A549 (cell line): ENCODE results near the gene ACACA. TPM values are rescaled to one million over a fixed set of nuclear protein-coding genes. Genes with fewer than 3 reads are reported as not detected.

Source experiments
- ATAC-seq, 2 experiments: fragments of 200-7000 bp in 1 of 2; fragments of >200 bp in 1 of 2; cut with Nextera tagmentation in 1 of 2; cut with Tn5 transposase in 1 of 2; 3 replicates each; pipeline versions ENCODE4 v1.8.0 to v1.9.1; 2018 to 2020; ENCODE audit warnings: mild to moderate bottlenecking in 1 of 2, moderate library complexity in 1 of 2
- CTCF ChIA-PET: fragments of 300-600 bp; sonication (Branson Sonifier 250); formaldehyde crosslinking; extraction: SDS; loops from one replicate; lab custom pipeline; 2021; ENCODE audit warnings: antibody characterized with exemption, inconsistent platforms; lab: Yijun Ruan, JAX
- POLR2A ChIA-PET: fragments of 350-600 bp; formaldehyde crosslinking; extraction: SDS; loops from one replicate; lab custom pipeline; 2021; ENCODE audit warnings: antibody characterized with exemption, inconsistent platforms; lab: Yijun Ruan, JAX
- DNase-seq, 2 experiments: peaks; one replicate each; pipeline versions ENCODE4 v3.0.0 to v3.0.0-alpha.2; 2011 to 2016; ENCODE audit warnings: low read depth in 1 of 2, low spot score in 1 of 2
- FAIRE-seq: peaks from 2 replicates; lab custom pipeline; 2011; peaks lifted over from hg19 to GRCh38; lab: Jason Lieb, UNC
- H3K27ac ChIP-seq, 2 experiments: fragments of >200 bp; sonication (Bioruptor Twin); formaldehyde crosslinking; 3 replicates each; pipeline ENCODE4 v1.5.1; 2016 to 2017
- H3K4me1 ChIP-seq: fragments of >200 bp; sonication (Bioruptor Twin); formaldehyde crosslinking; 3 replicates; pipeline ENCODE4 v1.6.1; 2016
- H3K4me2 ChIP-seq: fragments of >200 bp; sonication (Bioruptor Twin); formaldehyde crosslinking; 3 replicates; pipeline ENCODE4 v1.6.1; 2016
- H3K4me3 ChIP-seq: fragments of >200 bp; sonication (Bioruptor Twin); formaldehyde crosslinking; 3 replicates; pipeline ENCODE4 v1.5.1; 2016
- H3K9me3 ChIP-seq: fragments of >200 bp; sonication (Bioruptor Twin); formaldehyde crosslinking; 3 replicates; pipeline ENCODE4 v1.6.1; 2016
- CBX2 ChIP-seq: fragments of 200-600 bp; sonication (generic); IDR thresholded peaks from 2 replicates; pipeline ENCODE4 v1.6.1; 2016; ENCODE audit warnings: low read depth, mild to moderate bottlenecking, borderline replicate concordance
- CBX8 ChIP-seq: fragments of 200-600 bp; sonication (generic); IDR thresholded peaks from 2 replicates; pipeline ENCODE4 v1.6.1; 2016
- CEBPB ChIP-seq, 2 experiments: fragments of >200 bp in 1 of 2; sonication (Bioruptor Twin) in 1 of 2; formaldehyde crosslinking in 1 of 2; IDR thresholded peaks; 2 replicates each; pipeline ENCODE4 v1.6.1; 2012 to 2016
- CHD2 ChIP-seq: fragments of 150-350 bp; IDR thresholded peaks from 2 replicates; pipeline ENCODE4 v1.6.1; 2014; ENCODE audit warnings: low read length; ENCODE audit not compliant: partially characterized antibody
- CHD4 ChIP-seq: fragments of 200-600 bp; sonication (generic); IDR thresholded peaks from 2 replicates; pipeline ENCODE4 v1.6.1; 2016; ENCODE audit warnings: antibody characterized with exemption, mild to moderate bottlenecking, borderline replicate concordance
- E2F6 ChIP-seq: IDR thresholded peaks from 2 replicates; pipeline ENCODE4 v1.6.1; 2012; ENCODE audit warnings: low read depth, borderline replicate concordance
- EHMT2 ChIP-seq: fragments of 200-600 bp; sonication (generic); IDR thresholded peaks from 2 replicates; pipeline ENCODE4 v1.6.1; 2016; ENCODE audit warnings: antibody characterized with exemption, low read depth, mild to moderate bottlenecking, moderate library complexity
- FOSB ChIP-seq: fragments of 250-450 bp; sonication (Bioruptor Pico); IDR thresholded peaks from 2 replicates; pipeline ENCODE4 v1.5.0; 2020; ENCODE audit warnings: mild to moderate bottlenecking, moderate library complexity
- FOSL2 ChIP-seq, 2 experiments: fragments of 450-650 bp in 1 of 2; fragments of >200 bp in 1 of 2; sonication (Bioruptor Twin) in 1 of 2; formaldehyde crosslinking; IDR thresholded peaks; 2 replicates each; pipeline versions ENCODE4 v1.5.0 to v1.6.1; 2016 to 2020; ENCODE audit warnings: mild to moderate bottlenecking in 1 of 2, moderate library complexity in 1 of 2
- GATA3 ChIP-seq: IDR thresholded peaks from 2 replicates; pipeline ENCODE4 v1.6.1; 2012; ENCODE audit warnings: borderline replicate concordance
- HDAC2 ChIP-seq: fragments of 200-600 bp; sonication (generic); IDR thresholded peaks from 2 replicates; pipeline ENCODE4 v1.6.1; 2016
- HOXA7 ChIP-seq: fragments of 250-450 bp; sonication (Bioruptor Pico); IDR thresholded peaks from 2 replicates; pipeline ENCODE4 v1.5.0; 2020; ENCODE audit warnings: mild to moderate bottlenecking, moderate library complexity
- HOXB5 ChIP-seq: fragments of 250-450 bp; sonication (Bioruptor Pico); IDR thresholded peaks from 2 replicates; pipeline ENCODE4 v1.5.0; 2020; ENCODE audit warnings: mild to moderate bottlenecking, moderate library complexity
- KDM1A ChIP-seq: fragments of 200-600 bp; sonication (generic); IDR thresholded peaks from 2 replicates; pipeline ENCODE4 v1.6.1; 2016; ENCODE audit warnings: low read depth, mild to moderate bottlenecking
- MAFK ChIP-seq: fragments of 450-650 bp; IDR thresholded peaks from 2 replicates; pipeline ENCODE4 v1.6.1; 2014; ENCODE audit not compliant: partially characterized antibody
- MAX ChIP-seq: IDR thresholded peaks from 2 replicates; pipeline ENCODE4 v1.6.1; 2012
- MAZ ChIP-seq: fragments of 150-350 bp; IDR thresholded peaks from 2 replicates; pipeline ENCODE4 v1.6.1; 2014; ENCODE audit warnings: antibody characterized with exemption, low read depth, low read length, borderline replicate concordance
- MYC ChIP-seq: IDR thresholded peaks from 2 replicates; pipeline ENCODE4 v1.6.1; 2012; ENCODE audit warnings: mild to moderate bottlenecking, inconsistent platforms, low read length, improper control_type of control experiment, borderline replicate concordance
- NR3C1 ChIP-seq: fragments of >200 bp; sonication (Bioruptor Twin); formaldehyde crosslinking; IDR thresholded peaks from 3 replicates; pipeline ENCODE4 v1.6.1; 2017
- PHF8 ChIP-seq: fragments of 200-600 bp; sonication (generic); IDR thresholded peaks from 2 replicates; pipeline ENCODE4 v1.6.1; 2016; ENCODE audit warnings: low read depth, mild to moderate bottlenecking, antibody characterized with exemption, moderate library complexity, borderline replicate concordance
- POLR2A ChIP-seq: IDR thresholded peaks from 2 replicates; pipeline ENCODE4 v1.6.1; 2012; ENCODE audit warnings: mild to moderate bottlenecking, low read length
- REST ChIP-seq: fragments of 200-600 bp; sonication (generic); IDR thresholded peaks from 2 replicates; pipeline ENCODE4 v1.6.1; 2016; ENCODE audit warnings: antibody characterized with exemption, mild to moderate bottlenecking, moderate library complexity
- RNF2 ChIP-seq: fragments of 200-600 bp; sonication (generic); IDR thresholded peaks from 2 replicates; pipeline ENCODE4 v1.6.1; 2016; ENCODE audit warnings: low read depth, mild to moderate bottlenecking, antibody characterized with exemption, moderate library complexity, borderline replicate concordance
- SREBF2 ChIP-seq: fragments of 450-650 bp; IDR thresholded peaks from 2 replicates; pipeline ENCODE4 v1.6.1; 2014; ENCODE audit warnings: mild to moderate bottlenecking, moderate library complexity
- TP53 ChIP-seq: fragments of 250-450 bp; sonication (Bioruptor Pico); IDR thresholded peaks from 2 replicates; pipeline ENCODE4 v1.5.0; 2021; ENCODE audit warnings: mild to moderate bottlenecking, moderate library complexity
- WGBS: methylation state at CpG from one replicate; pipeline ENCODE4 v1.1.6; 2017; ENCODE audit errors: missing lambda C conversion rate; 5-methylcytosine and 5-hydroxymethylcytosine counted together
- polyA plus RNA-seq, 4 experiments: library from polyadenylated mRNA; depleted of rRNA in 3 of 4; stranded (reverse); fragments of >200 nt; fragmentation: RNase III in 1 of 4; extraction: RNeasy Plus Mini Kit Qiagen cat#74134 plus additional on column Dnase treatment in 1 of 4; gene quantifications; 2 replicates in 3 of 4; 3 replicates in 1 of 4; pipeline ENCODE4 v1.2.3, GENCODE V29; 2011 to 2017

The ACACA gene
- polyA plus RNA-seq, 2 of the 4 experiments (the other 2 are of a cell fraction): 51.8 to 112 TPM

GRCh38 chr17:37124821-37125173 is 281.8 kb downstream of the ACACA start:
- H3K4me3 ChIP-seq: no peak overlapping the region
- no peaks in the 10 kb centered on the region for H3K9me3 ChIP-seq
- 88% methylated on average over 4 of the region's 4 CpGs for WGBS
- no peaks in the 10 kb centered on the region for H3K4me1 ChIP-seq
- ATAC-seq (no peak), FAIRE-seq (no peak), DNase-seq (no peak)
- ChIA-PET CTCF (interaction anchor here (0.7 to 1.5 kb wide), 9 partner anchors 10 to 496 kb away, joined by 3 to 5 read pairs (median 4); no protein-coding TSS in a partner anchor), POLR2A (no interaction called here)
- no peak overlapping the region for H3K4me2 ChIP-seq
- H3K27ac ChIP-seq: no peak overlapping the region
- TF ChIP-seq GATA3 (no peak), POLR2A (no peak), SREBF2 (no peak), CHD2 (no peak), E2F6 (no peak), CBX2 (no peak), CHD4 (no peak), CBX8 (no peak), RNF2 (no peak), TP53 (no peak), PHF8 (no peak), NR3C1 (no peak), HOXA7 (no peak), MAX (no peak)

- no peak for DNase-seq
- Histone ChIP-seq H3K27ac (no peak overlapping the region), H3K4me1 (no peaks in the 10 kb centered on the region), H3K4me2 (no peak overlapping the region), H3K4me3 (no peak overlapping the region), H3K9me3 (no peaks in the 10 kb centered on the region)
- no peak for TF ChIP-seq CHD4
- TF ChIP-seq MYC: no peak
- no peak for TF ChIP-seq HDAC2
- TF ChIP-seq CBX8: no peak
- TF ChIP-seq FOSB (CRISPR knock-in tag): no peak
- no peak for TF ChIP-seq MAZ
- no peak for TF ChIP-seq FOSL2 (IDR thresholded peaks at IDR 0.05)
- TF ChIP-seq FOSL2 (CRISPR knock-in tag; IDR thresholded peaks at IDR 0.05): no peak
- TF ChIP-seq CEBPB (IDR thresholded peaks at IDR 0.05): no peak
- no peak for TF ChIP-seq HOXB5 (CRISPR knock-in tag)
- no peak for TF ChIP-seq KDM1A
- TF ChIP-seq EHMT2: no peak
- TF ChIP-seq MAFK: no peak
- no peak for TF ChIP-seq REST
- no peak for TF ChIP-seq E2F6
- ATAC-seq: no peak
- no peak for FAIRE-seq
- POLR2A ChIA-PET: no interaction called here
- 76% methylated on average over 7 of the region's 7 CpGs for WGBS
- CTCF ChIA-PET: interaction anchor here (0.7 to 1.5 kb wide), 8 partner anchors 10 to 495 kb away, joined by 3 to 5 read pairs (median 4); no protein-coding TSS in a partner anchor
These were observed 282.5 kb downstream of the ACACA start for GRCh38 chr17:37123941-37124820.
